GM19240 (cell line): ENCODE results near the gene IPCEF1.

Experiments
- DNase-seq: peaks from one replicate; pipeline ENCODE4 v3.0.0; 2011; ENCODE audit warnings: low spot score; ENCODE audit not compliant: insufficient read length

IPCEF1 gene, protein sequence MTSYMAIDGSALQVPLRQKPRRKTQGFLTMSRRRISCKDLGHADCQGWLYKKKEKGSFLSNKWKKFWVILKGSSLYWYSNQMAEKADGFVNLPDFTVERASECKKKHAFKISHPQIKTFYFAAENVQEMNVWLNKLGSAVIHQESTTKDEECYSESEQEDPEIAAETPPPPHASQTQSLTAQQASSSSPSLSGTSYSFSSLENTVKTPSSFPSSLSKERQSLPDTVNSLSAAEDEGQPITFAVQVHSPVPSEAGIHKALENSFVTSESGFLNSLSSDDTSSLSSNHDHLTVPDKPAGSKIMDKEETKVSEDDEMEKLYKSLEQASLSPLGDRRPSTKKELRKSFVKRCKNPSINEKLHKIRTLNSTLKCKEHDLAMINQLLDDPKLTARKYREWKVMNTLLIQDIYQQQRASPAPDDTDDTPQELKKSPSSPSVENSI

DNA sequence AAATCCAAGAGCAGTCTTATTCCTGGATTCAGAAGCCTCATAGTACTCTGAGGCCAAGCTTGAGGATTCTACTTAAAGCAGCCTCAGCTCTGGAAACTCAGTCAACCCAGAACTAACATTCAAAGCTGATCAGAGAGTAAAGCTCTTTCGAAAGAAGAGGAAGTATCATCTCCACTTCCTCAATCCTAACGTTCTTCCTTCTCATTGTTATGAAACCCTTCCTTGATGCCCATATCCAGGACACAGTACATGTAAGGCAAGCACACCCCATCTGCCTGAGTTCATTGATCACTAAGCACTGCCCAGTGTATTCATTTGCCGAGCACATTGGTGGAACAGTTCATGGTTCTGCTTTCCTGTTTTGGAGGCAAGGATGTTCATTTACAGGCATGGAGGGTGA lies at the start of gene IPCEF1:
IPCEF1 (minus strand) TSS at position 114 of the 400 bp plus-strand sequence. CDS start 90,856 bp downstream, outside the sequence.
- no peak for DNase-seq

DNA sequence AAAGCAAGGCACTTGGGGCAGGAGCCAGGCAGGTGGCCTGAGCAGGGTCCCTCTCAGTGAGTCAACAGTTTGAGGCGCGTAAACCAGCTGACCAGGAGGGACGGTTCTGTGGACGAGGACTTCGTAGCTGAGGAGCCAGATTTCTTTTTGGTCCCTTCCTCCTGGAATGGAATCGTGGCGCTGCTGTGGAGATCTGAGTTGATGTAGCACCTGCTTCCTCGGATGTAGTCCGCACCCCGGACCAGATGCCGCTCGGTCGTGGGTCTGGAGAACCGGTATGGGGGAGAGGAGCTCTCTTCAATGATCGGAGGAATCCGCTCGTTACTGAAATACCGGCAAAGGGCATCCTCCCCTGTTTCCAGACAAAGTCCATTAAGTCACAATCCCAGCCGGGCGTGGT lies 49.7 kb upstream of the IPCEF1 start:
- DNase-seq, result no peak

DNA sequence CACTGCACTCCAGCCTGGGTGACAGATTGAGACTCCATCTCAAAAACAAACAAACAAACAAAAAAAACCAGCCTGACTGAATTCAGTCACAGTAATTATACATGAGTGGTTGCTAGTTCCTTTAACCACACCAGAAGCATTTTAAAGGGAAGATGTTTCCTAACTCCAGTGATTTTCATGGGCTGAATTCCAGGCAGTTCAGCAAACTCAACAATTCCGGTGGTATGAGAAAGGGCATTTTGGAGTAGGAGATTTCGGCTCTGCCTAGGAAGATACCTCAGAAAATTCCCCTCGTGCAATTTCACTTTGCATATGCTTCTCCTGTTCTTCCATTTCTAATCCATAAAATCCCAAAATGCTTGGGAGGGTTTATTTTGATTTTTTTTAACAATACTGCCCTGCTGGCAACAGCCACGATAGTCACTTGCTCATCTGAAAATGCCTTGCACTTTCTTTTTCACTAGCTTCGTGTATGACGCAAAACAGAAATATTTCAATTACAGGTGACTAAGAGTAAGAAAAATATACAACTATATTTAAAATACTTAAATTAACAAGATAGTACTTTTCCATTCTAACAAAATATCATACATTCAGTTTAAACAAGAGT lies 48.3 kb upstream of the IPCEF1 start:
- no peak for DNase-seq

DNA sequence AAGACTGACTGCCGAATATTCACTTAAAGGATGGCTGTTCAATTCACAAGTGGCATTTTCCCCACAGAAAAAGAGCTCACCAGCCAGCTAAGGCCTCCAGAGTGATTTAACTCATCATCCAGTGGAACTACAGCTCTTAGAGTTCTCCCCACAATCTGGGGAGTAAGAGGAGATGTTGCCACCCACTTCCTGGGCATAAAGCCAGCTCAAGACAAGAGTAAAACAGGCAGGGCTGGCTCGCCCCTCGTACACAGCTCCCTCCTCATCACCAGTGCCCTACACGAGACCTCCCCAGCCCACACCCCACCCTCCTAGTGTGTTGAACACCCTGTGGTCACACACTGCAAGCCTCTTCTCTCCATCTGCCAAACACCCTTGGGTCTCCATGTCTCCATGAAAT lies 47.2 kb upstream of the IPCEF1 start:
- no peak for DNase-seq

DNA sequence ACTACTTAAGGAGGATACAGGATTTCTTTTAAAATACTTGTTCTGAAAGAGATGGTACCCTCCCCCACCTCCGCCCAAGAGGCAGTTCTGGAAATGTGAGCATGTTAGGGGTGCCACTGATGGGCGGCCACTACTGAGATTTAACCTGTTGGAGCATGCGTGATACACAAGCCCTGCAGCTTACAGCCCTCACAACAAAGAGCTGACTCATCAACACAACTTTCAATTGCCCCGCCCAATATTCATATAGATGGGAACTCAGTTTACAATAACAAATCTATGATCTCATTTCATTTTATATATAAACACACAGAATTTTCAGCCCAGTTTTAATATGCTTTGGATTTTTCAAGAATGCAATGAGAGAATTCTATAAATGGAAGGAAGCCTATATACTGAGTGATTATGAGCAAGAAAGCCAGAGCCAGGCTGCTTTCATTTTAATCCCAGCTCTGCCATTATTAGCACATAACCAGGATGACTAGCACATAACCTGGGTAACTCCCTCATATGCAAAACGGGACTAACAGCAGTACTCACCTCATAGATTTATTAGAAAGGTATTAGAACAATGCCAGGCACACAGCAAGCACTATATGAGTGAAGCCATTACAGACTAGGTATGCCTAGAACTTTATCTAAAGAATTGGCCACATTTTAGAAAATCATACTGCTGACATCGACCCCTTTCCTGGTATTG lies 45.6 kb upstream of the IPCEF1 start:
- DNase-seq, result no peak

DNA sequence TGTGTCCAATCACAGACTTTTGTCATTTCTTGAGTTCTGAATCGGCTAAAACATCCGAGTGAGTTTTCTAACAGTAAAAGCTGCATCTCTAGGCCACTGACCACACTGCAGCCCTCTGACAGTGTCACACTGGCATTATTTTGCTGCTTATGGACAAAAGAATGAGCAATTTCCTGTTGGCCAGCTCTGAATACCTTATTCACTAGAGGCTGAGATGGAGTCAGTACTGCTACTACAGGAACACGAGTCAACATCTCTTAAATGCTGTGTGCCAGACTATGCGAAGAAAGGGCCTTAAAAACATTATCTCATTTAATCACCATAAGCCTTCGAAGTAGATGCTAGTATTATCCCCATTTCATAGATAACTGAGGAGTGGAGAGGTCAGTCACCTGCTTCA lies 42.5 kb upstream of the IPCEF1 start:
- DNase-seq, result no peak

DNA sequence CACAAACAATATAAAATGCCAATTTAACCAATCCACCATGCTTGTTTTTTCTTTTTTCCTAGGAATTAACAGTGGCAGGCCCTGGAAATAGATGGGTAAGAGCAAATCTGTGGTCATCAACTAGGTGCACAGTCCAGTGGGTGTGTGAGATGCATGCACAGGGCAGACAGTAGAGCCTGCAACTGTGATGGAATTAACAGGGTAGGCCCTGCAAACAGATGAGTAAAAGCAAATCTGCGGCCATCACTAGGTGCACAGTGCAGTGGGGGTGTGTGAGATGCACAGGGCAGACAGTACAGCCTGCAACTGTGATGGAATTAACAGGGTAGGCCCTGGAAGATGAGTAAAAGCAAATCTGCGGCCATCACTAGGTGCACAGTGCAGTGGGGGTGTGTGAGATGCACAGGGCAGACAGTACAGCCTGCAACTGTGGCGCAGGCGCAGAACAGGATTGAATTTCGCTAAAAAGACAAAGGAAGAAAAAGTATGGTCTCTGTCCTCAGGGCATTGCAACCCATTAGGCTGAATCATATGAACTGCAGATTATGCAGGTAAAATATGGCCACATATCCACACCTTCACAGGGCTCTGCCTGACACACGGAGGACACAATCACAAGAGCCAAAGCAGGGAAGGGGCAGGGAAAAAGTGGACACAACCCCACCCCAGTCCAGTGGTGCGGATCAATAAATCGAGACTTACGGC lies 41.0 kb upstream of the IPCEF1 start:
- no peak for DNase-seq

DNA sequence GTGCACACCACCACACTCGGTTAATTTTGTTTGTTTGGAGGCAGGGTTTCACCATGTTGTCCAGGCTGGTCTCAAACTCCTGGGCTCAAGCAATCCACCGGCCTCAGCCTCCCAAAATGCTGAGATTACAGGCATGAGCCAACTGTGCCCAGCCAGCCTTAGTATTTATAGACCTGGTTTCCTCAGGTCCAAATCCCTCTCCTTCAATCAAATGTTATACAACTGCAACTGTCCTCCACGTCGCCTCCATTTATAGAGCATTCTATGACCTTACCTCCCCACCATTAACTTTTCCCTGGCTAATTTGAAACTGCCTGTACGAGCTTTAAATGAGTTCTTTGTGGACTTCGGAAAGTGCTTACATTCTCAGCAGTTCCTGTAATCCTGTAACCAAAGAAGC lies 39.3 kb upstream of the IPCEF1 start:
- no peak for DNase-seq

DNA sequence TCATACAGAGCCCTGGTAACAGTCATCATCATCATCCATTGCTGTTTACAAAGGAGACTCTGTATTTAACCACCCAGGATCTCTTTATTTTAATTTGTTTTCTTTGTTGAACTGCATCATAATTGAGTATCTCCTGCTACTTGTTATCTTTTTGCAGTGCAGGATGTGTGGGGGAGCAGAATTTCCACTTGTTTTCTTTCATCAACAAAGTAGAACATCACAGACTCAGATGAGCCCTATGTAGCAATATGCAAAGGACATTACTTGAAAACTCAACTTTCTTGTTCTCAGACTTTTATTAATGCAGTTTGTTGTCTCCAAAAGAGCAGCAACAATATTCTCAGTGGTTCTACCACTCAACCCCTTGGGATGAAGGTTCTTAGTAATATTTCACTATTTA lies 38.7 kb upstream of the IPCEF1 start:
- DNase-seq, result no peak

DNA sequence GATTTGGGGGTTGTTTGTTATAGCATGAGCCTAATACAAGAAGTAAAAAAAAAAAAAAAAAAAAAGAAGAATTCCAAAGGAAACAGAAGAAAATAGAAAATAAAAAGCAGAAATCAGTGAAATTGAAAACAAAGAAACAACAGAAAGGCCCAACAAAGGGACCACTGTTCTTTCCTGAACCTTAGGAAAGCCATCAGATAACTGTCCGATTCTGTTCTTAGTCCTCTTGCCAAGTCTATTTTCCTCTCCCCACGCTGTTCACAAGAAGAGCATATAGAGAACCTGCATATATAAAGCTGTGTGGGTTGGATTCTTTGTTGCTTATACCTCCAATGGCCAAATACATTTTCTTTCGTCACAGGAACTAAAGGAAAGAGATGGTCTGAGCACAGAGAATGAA lies 38.0 kb upstream of the IPCEF1 start:
- no peak for DNase-seq

DNA sequence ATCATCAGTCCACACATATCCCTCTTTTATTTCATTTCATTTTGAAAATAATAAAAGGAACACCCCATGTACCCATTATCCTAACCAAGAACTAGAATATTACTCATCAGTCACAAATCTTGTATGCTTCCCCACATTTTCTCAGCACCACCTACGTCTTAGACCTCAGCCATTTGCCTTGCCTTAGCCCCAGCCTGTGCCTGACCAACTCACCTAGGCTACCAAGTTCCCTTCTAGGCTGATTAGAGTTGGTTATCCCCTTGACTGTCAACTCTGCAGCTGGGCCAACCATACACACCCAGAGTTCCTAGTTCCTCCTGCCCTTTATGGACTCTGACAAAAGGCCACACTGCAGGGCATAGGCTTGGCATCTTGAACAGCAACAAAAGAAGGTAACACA lies 33.4 kb upstream of the IPCEF1 start:
- DNase-seq, result no peak

DNA sequence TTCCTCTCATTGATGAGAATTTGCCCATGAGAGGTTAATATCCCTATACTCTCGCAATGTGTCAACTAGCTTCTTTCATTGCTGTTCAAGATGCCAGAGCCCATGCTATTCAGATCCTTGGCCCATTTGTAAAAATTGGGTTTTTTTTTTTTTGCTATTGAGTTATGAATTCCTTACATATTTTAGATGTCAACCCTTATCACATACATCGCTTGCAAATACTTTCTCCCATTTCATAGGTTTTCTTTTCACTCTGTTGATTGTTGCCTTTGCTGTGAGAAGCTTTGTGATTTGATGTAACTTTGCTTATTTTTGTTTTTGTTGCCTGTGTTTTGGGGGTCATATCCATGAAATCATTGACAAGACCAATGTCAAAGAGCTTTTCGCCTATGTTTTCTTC lies 32.2 kb upstream of the IPCEF1 start:
- DNase-seq, result no peak

DNA sequence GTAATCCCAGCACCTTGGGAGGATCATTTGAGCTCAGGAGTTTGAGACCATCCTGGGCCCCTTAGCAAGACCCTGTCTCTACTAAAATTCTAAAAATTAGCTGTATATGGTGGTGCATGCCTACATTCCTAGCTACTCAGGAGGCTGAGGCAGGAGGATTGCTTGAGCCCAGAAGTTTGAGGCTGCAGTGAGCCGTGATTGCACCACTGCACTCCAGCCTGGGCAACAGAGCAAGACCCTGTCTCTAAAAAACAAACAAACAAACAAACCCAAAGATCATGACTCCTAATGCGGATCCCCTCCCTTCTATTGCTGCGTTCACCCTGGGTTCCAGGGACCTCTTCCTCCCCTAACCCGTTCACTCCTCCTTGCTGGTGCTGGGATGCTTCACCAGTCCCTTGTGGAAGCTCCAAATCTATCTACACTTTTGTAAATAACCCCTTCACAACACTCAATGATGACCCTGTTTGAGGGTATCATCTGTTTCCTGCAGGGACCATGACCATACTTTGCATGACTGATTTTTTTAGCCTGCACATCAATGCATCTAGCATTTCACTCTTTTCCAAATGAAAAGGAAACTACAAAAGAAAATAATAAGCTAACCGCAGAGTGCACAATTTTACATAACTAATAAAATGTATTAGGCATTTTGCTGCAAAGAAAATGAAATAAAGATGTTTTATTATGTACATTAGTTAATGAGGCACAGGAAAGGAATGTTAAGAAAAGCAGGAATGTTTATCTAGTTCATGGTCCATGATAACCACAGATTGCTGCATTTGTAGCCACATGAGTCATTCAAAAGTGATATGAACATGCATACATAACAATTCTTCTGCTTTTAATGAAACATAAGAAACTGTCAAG lies 30.5 kb upstream of the IPCEF1 start:
- DNase-seq, result no peak

DNA sequence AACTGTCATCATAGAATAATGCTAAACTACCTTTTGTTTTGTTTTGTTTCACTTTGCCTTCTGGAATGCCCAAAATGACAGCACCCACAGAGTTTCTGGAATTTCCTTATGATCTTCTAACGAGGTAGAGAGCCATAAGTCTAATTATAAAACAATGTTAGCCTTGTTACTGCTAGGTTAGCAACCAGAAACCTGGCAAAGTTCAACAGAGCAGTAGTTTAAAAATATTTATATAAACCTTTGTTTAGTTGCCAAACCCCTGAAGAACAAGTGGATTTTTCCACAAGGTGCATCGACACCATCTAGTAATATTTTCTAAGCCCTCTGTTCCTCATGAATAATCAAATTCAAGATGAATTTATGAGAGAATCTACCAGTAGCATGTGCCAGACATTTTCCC lies 27.6 kb upstream of the IPCEF1 start:
- no peak for DNase-seq

DNA sequence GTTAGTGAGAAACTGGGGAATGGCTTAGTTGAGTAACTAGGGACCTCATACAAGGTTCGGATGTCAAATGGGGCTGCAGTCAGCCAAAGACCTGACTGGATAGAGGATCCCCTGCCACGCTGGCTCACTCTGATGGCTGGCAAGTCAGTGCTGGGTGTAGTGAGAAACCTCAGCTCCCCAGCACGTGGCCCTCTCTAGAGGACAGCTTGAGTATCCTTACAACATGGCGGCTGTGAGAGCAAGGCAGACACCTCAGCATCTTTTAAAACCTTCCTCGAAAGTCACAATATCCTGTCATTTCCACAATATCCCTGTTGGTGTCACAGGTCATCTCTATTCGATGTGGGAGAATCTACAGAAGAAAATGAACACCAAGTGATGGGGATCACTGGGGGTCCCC lies 26.7 kb upstream of the IPCEF1 start:
- DNase-seq, result no peak

DNA sequence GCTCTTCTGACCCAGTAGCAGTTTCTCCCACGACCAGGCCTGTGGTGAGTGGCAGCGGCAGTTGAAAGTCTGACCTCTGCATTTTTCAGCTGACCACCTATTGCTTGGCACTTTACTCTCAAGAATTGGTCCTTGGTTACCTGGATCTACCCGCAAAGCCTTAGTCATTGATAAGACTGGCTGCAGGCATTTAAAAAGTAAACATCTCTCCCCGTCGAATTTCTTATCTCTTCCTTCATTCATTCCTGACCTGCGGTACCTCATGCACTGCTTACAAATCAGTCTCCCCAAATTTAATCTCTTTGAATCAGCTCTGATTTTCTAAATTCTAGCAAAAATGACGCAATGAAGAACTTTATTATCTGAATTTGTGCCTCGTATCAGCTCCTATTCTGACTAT lies 26.1 kb upstream of the IPCEF1 start:
- no peak for DNase-seq

DNA sequence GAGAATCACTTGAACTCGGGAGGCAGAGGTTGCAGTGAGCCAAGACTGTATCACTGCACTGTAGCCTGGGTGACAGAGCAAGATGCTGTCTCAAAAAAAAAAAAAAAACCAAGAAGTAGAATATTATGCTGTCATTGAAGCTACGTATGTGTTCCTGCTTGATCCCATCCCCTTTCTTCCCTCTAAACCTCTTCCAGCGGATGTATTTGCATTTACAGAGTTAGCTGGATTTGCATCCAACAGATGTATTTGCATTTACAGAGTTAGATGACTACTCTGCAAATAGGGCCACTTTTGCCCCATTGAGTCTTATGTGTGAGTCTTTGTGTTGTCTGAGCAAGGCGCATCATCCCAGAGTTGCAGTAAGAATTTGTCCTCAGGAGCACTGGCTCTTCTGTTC lies 24.9 kb upstream of the IPCEF1 start:
- no peak for DNase-seq

DNA sequence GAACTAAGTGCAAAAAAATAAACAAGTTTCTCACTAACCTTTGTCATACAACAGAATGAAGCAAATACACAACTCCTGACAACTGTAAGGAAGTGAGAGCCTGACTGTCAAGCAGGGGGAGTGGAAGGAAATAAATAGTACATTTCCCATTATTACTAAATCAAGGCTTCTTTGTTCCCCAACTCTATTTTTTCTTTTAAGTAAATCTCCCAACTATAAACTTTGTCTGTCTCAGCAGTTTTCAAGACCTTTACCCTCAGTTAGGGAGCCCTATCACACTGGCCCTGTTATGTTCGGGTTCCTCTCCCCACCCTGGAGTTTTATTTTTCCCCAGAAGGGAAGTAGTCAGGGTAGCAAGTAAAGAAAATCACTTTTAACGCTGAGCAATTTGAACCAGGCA lies 24.1 kb upstream of the IPCEF1 start:
- no peak for DNase-seq

DNA sequence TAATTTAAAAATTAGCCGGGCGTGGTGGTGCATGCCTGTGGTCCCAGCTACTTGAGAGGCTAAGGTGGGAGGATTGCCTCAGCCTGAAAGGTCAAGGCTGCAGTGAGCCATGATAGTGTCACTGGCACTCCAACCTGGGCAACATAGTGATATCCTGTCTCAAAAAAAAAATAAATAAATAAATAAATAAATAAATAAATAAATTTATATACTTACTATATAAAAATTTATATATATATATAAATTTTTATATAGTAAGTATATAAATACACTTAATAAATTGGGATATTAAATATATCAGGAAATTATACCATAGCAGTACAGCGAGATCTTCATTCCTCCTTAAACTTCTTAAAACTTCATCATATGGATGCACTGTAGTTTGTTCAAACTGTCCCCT lies 23.0 kb upstream of the IPCEF1 start:
- DNase-seq, result no peak

DNA sequence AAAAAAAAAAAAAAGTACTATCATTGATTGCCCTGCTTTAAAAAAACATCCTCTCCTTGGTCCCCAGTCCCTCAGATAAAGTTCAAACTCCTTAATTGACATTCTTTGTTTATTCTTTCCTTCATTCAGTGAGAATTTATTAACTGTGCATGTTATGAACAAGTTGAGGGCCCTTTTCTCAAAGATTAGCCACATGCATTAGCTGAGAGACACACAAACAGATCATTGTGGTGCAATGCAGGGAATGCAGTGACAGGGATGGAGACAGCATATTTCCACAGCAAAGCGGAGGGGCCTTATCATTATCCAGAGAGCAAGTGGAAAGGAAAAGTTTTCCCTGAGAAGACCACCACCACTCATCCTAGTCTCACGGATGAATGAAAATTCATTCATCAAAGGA lies 21.9 kb upstream of the IPCEF1 start:
- no peak for DNase-seq

DNA sequence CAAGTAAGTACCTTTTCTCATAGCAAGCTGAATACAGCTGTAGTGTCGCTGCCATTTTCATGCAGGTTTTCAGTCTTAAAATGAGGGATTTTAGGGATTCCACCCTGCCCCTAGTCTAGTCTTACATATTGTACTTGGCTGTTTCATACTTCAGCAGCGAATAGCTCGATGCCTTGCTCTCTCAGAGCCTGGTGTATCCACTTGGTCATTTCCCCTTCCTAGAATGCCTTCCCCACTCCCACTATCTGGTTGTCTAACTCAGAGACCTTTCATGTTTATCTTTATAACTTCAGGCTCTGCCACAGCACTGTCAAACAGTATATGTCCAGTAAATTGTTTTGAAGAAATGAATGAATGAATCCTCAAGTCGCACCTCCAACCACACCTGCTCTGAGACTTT lies 21.1 kb upstream of the IPCEF1 start:
- DNase-seq, result no peak
